Measurements from ENCODE around the gene OBP2B.
"Not testable (repeated sequence)": the region's sequence is repeated elsewhere in the genome, so short reads cannot be mapped to it uniquely, and the experiment has no call there.

Gene OBP2B

GRCh38 chr9:133208880-133209300, at the start of gene OBP2B:
Gene OBP2B (minus strand): TSS chr9:133209250. CDS start chr9:133209199, 51 bp downstream.
- DNase-seq (ENCODE audit: low read depth in 2 of 2) = not testable (repeated sequence)

- no peak for DNase-seq (ENCODE audit: low read depth in 2 of 2)
Measured at GRCh38 chr9:133258061-133259015, 49.3 kb upstream of the OBP2B start.

- DNase-seq (ENCODE audit: low read depth in 2 of 2) = no peak
Measured at GRCh38 chr9:133257465-133257956, 48.5 kb upstream of the OBP2B start.

GRCh38 chr9:133256686-133257091, 47.6 kb upstream of the OBP2B start:
- no peak for DNase-seq (ENCODE audit: low read depth in 2 of 2)

GRCh38 chr9:133256136-133256461, 47.0 kb upstream of the OBP2B start:
- DNase-seq (ENCODE audit: low read depth in 2 of 2) = no peak

GRCh38 chr9:133255371-133256135, 46.5 kb upstream of the OBP2B start:
- DNase-seq (ENCODE audit: low read depth in 2 of 2) = no peak

GRCh38 chr9:133254471-133254870, 45.4 kb upstream of the OBP2B start:
- DNase-seq (ENCODE audit: low read depth in 2 of 2) = no peak

- DNase-seq (ENCODE audit: low read depth in 2 of 2) = no peak
Measured at GRCh38 chr9:133253268-133253667, 44.2 kb upstream of the OBP2B start.

- DNase-seq (ENCODE audit: low read depth in 2 of 2) = no peak
Measured at GRCh38 chr9:133252301-133253020, 43.4 kb upstream of the OBP2B start.

GRCh38 chr9:133251773-133252172, 42.7 kb upstream of the OBP2B start:
- DNase-seq (ENCODE audit: low read depth in 2 of 2) = no peak

GRCh38 chr9:133251221-133251620, 42.2 kb upstream of the OBP2B start:
- not testable (repeated sequence) for DNase-seq (ENCODE audit: low read depth in 2 of 2)

- no peak for DNase-seq (ENCODE audit: low read depth in 2 of 2)
Measured at GRCh38 chr9:133250741-133251170, 41.7 kb upstream of the OBP2B start.

- DNase-seq (ENCODE audit: low read depth in 2 of 2) = no peak
Measured at GRCh38 chr9:133249337-133249736, 40.3 kb upstream of the OBP2B start.

GRCh38 chr9:133248726-133249295, 39.8 kb upstream of the OBP2B start:
- DNase-seq (ENCODE audit: low read depth in 2 of 2) = no peak

GRCh38 chr9:133247632-133248031, 38.6 kb upstream of the OBP2B start:
- DNase-seq (ENCODE audit: low read depth in 2 of 2) = no peak

GRCh38 chr9:133246991-133247390, 37.9 kb upstream of the OBP2B start:
- no peak for DNase-seq (ENCODE audit: low read depth in 2 of 2)

- no peak for DNase-seq (ENCODE audit: low read depth in 2 of 2)
Measured at GRCh38 chr9:133246562-133246961, 37.5 kb upstream of the OBP2B start.

GRCh38 chr9:133242991-133243390, 33.9 kb upstream of the OBP2B start:
- no peak for DNase-seq (ENCODE audit: low read depth in 2 of 2)

GRCh38 chr9:133242241-133242640, 33.2 kb upstream of the OBP2B start:
- DNase-seq (ENCODE audit: low read depth in 2 of 2) = no peak

- DNase-seq (ENCODE audit: low read depth in 2 of 2) = no peak
Measured at GRCh38 chr9:133239533-133240090, 30.6 kb upstream of the OBP2B start.

GRCh38 chr9:133238851-133239532, 29.9 kb upstream of the OBP2B start:
- DNase-seq (ENCODE audit: low read depth in 2 of 2) = peak; percentile 27 to 34

Measured in stimulated activated CD4-positive, alpha-beta T cell treated with anti-CD3 and anti-CD28 coated beads, Interleukin-1b, Interleukin-23, amount 100 ng/mL, for 1 hour (primary cell).